Activated T-cell treated with anti-CD3 and anti-CD28 coated beads, Interleukin-2, amount 50 U/mL, for 4 hours (primary cell): ENCODE results near the gene MED26. TPM values are rescaled to one million over a fixed set of nuclear protein-coding genes. Genes with fewer than 3 reads are reported as not detected.

Experiments
- ATAC-seq, 2 donors: fragments of 200-7000 bp; cut with Tn5 transposase; one replicate each; pipeline ENCODE4 v1.10.0; 2021
- DNase-seq: peaks from one replicate; pipeline ENCODE4 v3.0.0-alpha.2; 2020
- H3K27me3 Mint-ChIP-seq: one replicate; pipeline ENCODE4 v1.8.0; 2021; ENCODE audit warnings: low read depth, mixed read lengths
- H3K36me3 Mint-ChIP-seq: one replicate; pipeline ENCODE4 v1.8.0; 2022; ENCODE audit warnings: mixed read lengths; ENCODE audit not compliant: insufficient read depth
- H3K4me1 Mint-ChIP-seq: one replicate; pipeline ENCODE4 v1.8.0; 2021; ENCODE audit warnings: low read depth, mixed read lengths
- H3K4me3 Mint-ChIP-seq: one replicate; pipeline ENCODE4 v1.8.0; 2021; ENCODE audit warnings: mild to moderate bottlenecking, moderate library complexity, mixed read lengths
- H3K9me3 Mint-ChIP-seq: one replicate; pipeline ENCODE4 v1.8.0; 2021; ENCODE audit warnings: mixed read lengths
- total RNA-seq, 3 donors: library from RNA; stranded (reverse); gene quantifications; one replicate each; pipeline ENCODE4 v1.2.1, GENCODE V29; 2021

Gene MED26
- total RNA-seq, 3 donors from 2014 or later = 17.4 to 19.5 (median 18.2) TPM

GRCh38 chr19:16527971-16528521, 100.0 kb downstream of the MED26 start:
- peak; percentile 26 for DNase-seq
- peak; percentile 49 to 62 for ATAC-seq
- Mint-ChIP-seq H3K4me1 (no peaks in the 10 kb centered on the region), H3K27me3 (no peaks in the 10 kb centered on the region), H3K9me3 (no peaks in the 10 kb centered on the region), H3K36me3 (peaks cover 32% of the 10 kb centered on the region), H3K4me3 (no peak overlapping the region)

DNA sequence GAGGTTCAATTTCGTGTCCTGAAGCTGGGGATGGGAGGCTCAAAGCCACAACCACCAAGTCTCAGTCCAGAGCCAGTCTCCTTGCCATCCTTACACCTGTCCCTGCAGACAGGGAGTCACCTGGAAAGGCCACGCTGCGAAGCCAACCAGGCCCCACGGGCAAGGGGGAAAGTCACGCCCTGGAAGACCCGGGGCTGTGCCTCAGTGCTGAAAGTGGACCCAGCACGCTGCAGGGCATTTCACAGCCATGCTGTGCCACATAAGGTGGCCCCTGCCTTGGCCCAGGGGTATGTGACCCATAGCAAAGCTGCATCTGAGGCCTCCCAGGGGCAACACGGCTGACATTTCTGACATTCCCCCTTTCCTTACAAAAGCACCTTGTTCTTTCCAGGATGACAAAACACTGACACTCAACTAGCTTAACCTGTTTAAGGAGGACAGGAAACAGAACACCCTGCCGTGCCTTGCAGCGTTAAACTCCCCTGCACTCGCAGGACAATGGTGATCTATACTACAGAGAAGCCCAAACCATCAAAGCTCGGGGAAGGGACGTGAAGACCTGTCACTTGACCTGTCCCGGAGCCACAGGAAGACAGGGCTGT, 100.6 kb downstream of the MED26 start:
- no peak for DNase-seq
- no peak for ATAC-seq
- Mint-ChIP-seq H3K9me3 (no peaks in the 10 kb centered on the region), H3K36me3 (peaks cover 37% of the 10 kb centered on the region), H3K27me3 (no peaks in the 10 kb centered on the region), H3K4me3 (no peak overlapping the region), H3K4me1 (no peaks in the 10 kb centered on the region)

DNA sequence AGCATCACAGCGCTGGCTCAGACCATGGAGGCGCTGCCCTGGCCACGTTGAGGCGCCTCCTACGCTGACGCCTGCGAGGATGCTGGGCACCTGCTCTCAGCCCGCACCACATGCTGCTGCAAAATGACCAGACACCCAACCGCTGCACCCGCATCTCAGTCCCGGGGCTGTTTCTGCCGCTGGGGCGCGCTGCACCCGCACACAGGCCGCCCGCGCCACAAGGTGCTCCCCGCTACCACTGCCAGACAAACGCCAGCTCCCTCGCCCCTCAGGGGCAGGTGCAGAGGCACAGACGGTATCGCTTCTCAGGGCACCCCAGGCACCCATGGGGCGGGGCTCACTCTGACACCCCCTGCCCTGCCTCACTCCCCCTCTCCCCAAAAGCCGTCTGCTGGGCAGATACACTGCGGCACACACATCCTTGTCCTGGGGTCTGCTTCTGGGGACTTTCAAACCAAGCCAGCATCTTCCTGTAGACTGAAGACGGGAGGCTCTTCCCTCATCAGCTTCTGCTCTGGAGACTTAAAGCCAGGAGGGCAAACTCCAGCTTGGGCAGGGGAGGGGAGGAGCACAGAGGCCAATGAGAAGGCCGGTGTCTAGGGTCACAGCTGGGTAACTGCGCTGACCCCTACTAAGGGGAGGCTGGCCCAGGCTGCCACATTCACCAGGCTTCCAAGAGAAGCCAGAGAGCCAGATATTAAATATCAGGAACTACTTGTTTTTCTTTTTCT, 102.1 kb downstream of the MED26 start:
- H3K36me3 Mint-ChIP-seq = peaks cover 27% of the 10 kb centered on the region
- H3K9me3 Mint-ChIP-seq = no peaks in the 10 kb centered on the region
- H3K4me1 Mint-ChIP-seq = no peaks in the 10 kb centered on the region
- H3K27me3 Mint-ChIP-seq = no peaks in the 10 kb centered on the region
- ATAC-seq (no peak), DNase-seq (no peak)
- H3K4me3 Mint-ChIP-seq = no peak overlapping the region

DNA sequence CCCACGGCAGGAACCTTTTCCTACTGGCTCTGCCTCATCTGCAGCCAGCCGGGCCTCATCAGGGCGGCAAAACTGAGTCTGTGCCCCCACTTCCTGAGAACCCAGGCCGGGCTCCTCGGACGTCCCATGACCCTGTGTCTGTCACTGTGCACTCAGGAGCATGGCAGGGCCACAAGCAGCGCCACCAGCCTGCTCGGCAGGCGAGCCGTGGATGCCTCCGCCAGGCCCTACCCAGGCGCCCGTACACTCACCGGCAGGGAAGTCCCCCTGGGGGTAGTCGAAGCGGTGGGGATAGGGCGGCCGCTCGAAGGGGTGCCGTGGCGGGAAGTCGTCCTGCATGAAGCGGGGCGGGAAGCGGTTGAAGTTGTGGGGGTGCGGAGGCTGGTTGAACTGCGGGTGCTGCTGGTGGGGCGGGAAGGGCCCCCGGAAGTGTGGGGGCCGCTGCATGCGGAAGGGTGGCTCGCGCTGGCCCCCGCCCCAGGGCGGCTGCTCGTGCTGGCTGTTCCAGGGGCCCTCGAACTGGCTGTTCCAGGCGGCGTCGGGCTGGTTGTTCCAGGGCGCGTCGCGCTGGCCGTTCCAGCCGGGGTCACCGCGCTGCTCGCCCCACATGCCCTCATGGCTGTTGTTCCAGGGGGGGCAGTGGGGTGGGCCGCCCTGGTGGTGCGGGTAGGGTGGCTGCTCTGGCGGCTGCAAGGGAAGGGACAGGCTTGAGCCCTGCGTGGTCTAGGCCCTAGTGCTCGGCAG, 102.8 kb downstream of the MED26 start:
- H3K27me3 Mint-ChIP-seq = no peaks in the 10 kb centered on the region
- no peak for ATAC-seq
- no peak for DNase-seq

More for the DNA sequence above, 102.8 kb downstream of the MED26 start:
- Mint-ChIP-seq H3K9me3 (no peaks in the 10 kb centered on the region), H3K4me1 (no peaks in the 10 kb centered on the region), H3K4me3 (no peak overlapping the region), H3K36me3 (peaks cover 34% of the 10 kb centered on the region)

Other genes starting within 250 kb of the MED26 start
- gene EPS15L1, start 156.2 kb downstream of the MED26 start, total RNA-seq = 10 to 100 TPM; 37.0 to 40.1 (median 38.1) TPM
- not detected for gene CALR3, start 132.0 kb downstream of the MED26 start, total RNA-seq
- 1 to 10 TPM; 2.4 to 3.2 (median 2.7) TPM for gene C19orf44, start 131.8 kb downstream of the MED26 start, total RNA-seq
- 100 to 1,000 TPM in 2 of 3 donors, 10 to 100 TPM in 1; 98.7 to 107 (median 103) TPM for gene CHERP, start 85.8 kb downstream of the MED26 start, total RNA-seq
- gene SLC35E1, start 55.8 kb downstream of the MED26 start, total RNA-seq = 10 to 100 TPM; 48.1 to 48.5 (median 48.1) TPM
- 10 to 100 TPM; 55.3 to 60.2 (median 60.2) TPM for gene SMIM7, start 31.9 kb upstream of the MED26 start, total RNA-seq
- under 1 TPM; 0.27 to 0.89 (median 0.45) TPM for gene TMEM38A, start 32.9 kb upstream of the MED26 start, total RNA-seq
- gene NWD1, start 91.6 kb upstream of the MED26 start, total RNA-seq = not detected
- gene SIN3B, start 201.2 kb upstream of the MED26 start, total RNA-seq = 10 to 100 TPM; 40.7 to 43.7 (median 41.2) TPM